Left lung (tissue), 10 donors: ENCODE results near the gene TMCC1. TPM values are rescaled to one million over a fixed set of nuclear protein-coding genes. Genes with fewer than 3 reads are reported as not detected.

ENCODE experiments used
- ATAC-seq: fragments of 200-7000 bp; cut with Tn5 transposase; one replicate; pipeline ENCODE4 v1.9.1; 2020; ENCODE audit warnings: moderate library complexity
- DNase-seq, 4 donors: peaks; one replicate each; pipeline ENCODE4 v3.0.0-alpha.2; 2013 to 2020
- H3K27ac ChIP-seq, 2 donors: fragments of 200-600 bp; sonication (generic) in 1 of 2; one replicate each; pipeline versions ENCODE4 v1.5.0 to v1.8.0; 2020 to 2021
- H3K27me3 ChIP-seq, 2 donors: fragments of 200-600 bp; sonication (generic) in 1 of 2; one replicate each; pipeline versions ENCODE4 v1.5.0 to v1.8.0; 2020 to 2021
- H3K36me3 ChIP-seq, 2 donors: fragments of 200-600 bp; sonication (generic) in 1 of 2; one replicate each; pipeline versions ENCODE4 v1.5.0 to v1.8.0; 2020 to 2021
- H3K4me1 ChIP-seq, 2 donors: fragments of 200-600 bp; one replicate each; pipeline ENCODE4 v1.8.0; 2021
- H3K4me3 ChIP-seq, 2 donors: fragments of 200-600 bp; sonication (generic) in 1 of 2; one replicate each; pipeline versions ENCODE4 v1.5.0 to v1.8.0; 2020 to 2021; ENCODE audit warnings: mild to moderate bottlenecking in 1 of 2
- H3K9me3 ChIP-seq, 2 donors: fragments of 200-600 bp; sonication (generic) in 1 of 2; one replicate each; pipeline versions ENCODE4 v1.5.0 to v1.8.0; 2020 to 2021
- intact Hi-C, 2 donors: fragments of 100-400 bp; cut with DNase I; formaldehyde crosslinking; loops; one replicate each; pipeline versions ENCODE4 v1.11.2 to v1.14.2; 2022
- polyA plus RNA-seq, 6 donors: library from polyadenylated mRNA; unstranded; fragments of 120-200 nt; gene quantifications; one replicate each; pipeline ENCODE4 v1.2.1, GENCODE V29; 2013; ENCODE audit not compliant: insufficient read length in 6 of 6
- total RNA-seq, 2 donors: library from RNA; stranded (reverse); fragmentation: NEBNext Ultra II Directional; extraction: Animal tissue kit (Norgen Biotek cat#: 25700); gene quantifications; one replicate each; pipeline ENCODE4 v1.2.1, GENCODE V29; 2021
- TF ChIP-seq, protein P1 (sequence below), 2 donors: fragments of 200-600 bp; sonication (generic) in 1 of 2; IDR thresholded peaks; one replicate each; pipeline versions ENCODE4 v1.5.0 to v1.8.0; 2021; ENCODE audit warnings: antibody characterized with exemption in 2 of 2
- donor health status: DM: no; HTN: yes; CAD: no.
- donor health status: DM: no; HTN: no; CAD: no.

The TMCC1 gene
- total and polyA plus RNA-seq, 8 donors, result 24.4 to 38.8 (median 27.4) TPM

DNA sequence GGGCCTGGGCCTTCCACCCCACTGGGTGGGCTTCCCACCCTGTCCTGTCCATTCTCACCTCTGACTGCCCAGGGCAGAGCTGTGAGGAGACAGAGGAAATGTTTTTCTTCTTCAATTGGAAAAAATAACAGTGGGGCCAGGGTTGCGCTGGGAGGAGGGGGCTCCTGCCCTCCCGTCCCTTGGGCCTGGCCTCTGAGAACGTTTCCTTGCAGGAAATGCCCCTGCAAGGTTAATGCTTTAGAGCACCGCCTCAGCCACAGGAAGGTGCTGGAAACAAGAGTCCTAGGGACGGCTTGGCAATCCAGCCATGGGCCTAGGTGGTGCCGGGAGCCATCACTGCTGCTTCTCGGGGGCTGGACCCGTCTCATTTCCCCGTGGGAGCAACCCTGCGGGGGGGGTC, 283.2 kb downstream of the TMCC1 start:
- peaks cover 33 to 71% of the 10 kb centered on the region in 2 donors for H3K4me1 ChIP-seq
- H3K36me3 ChIP-seq, result no peaks in the 10 kb centered on the region
- H3K4me3 ChIP-seq, result no peak overlapping the region
- H3K27me3 ChIP-seq, result peaks cover 0 to 35% of the 10 kb centered on the region in 2 donors
- TF ChIP-seq, protein P1, sequence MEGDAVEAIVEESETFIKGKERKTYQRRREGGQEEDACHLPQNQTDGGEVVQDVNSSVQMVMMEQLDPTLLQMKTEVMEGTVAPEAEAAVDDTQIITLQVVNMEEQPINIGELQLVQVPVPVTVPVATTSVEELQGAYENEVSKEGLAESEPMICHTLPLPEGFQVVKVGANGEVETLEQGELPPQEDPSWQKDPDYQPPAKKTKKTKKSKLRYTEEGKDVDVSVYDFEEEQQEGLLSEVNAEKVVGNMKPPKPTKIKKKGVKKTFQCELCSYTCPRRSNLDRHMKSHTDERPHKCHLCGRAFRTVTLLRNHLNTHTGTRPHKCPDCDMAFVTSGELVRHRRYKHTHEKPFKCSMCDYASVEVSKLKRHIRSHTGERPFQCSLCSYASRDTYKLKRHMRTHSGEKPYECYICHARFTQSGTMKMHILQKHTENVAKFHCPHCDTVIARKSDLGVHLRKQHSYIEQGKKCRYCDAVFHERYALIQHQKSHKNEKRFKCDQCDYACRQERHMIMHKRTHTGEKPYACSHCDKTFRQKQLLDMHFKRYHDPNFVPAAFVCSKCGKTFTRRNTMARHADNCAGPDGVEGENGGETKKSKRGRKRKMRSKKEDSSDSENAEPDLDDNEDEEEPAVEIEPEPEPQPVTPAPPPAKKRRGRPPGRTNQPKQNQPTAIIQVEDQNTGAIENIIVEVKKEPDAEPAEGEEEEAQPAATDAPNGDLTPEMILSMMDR (IDR thresholded peaks at IDR 0.05), result no peak
- intact Hi-C loops, result no loop called here
- DNase-seq (no peak), ATAC-seq (no peak)
- no peaks in the 10 kb centered on the region for H3K9me3 ChIP-seq
- H3K27ac ChIP-seq, result peak overlapping the region in 1 of 2 donors; percentile 34

DNA sequence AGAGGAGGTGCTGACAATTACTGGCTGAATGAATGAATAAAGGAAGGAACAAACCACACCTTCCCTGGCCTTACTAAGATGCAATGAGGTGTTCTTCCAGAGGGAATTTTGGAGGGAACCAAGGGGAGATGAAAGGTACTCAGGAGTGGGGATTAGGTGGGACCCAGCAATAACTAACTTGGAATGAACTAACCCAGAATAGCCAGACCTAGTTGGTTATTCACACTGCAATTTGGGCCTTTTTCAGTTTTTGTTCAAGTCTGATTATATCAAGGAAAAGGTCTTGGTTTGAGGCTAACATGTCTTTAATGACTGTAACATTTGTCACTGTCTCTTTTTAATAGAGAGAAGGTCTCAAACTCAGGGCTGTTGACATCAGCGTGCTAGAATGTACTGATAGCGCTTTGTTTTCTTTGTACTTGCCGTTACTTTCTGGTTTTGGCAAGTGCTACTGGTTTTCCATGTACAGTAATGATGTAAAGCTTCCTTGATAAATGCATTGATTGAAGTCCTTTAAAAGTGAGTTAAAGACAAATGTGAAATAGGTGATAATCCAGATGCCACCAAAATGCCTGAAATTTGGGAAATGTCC, 283.8 kb downstream of the TMCC1 start:
- H3K9me3 ChIP-seq, result no peaks in the 10 kb centered on the region
- no peaks in the 10 kb centered on the region for H3K36me3 ChIP-seq
- ATAC-seq (no peak), DNase-seq (no peak)
- H3K4me1 ChIP-seq, result peaks cover 27 to 68% of the 10 kb centered on the region in 2 donors
- H3K27ac ChIP-seq, result peak overlapping the region in 1 of 2 donors; percentile 34
- TF ChIP-seq, protein P1 (IDR thresholded peaks at IDR 0.05), result no peak
- peaks cover 0 to 41% of the 10 kb centered on the region in 2 donors for H3K27me3 ChIP-seq
- intact Hi-C loops, result no loop called here
- no peak overlapping the region for H3K4me3 ChIP-seq

DNA sequence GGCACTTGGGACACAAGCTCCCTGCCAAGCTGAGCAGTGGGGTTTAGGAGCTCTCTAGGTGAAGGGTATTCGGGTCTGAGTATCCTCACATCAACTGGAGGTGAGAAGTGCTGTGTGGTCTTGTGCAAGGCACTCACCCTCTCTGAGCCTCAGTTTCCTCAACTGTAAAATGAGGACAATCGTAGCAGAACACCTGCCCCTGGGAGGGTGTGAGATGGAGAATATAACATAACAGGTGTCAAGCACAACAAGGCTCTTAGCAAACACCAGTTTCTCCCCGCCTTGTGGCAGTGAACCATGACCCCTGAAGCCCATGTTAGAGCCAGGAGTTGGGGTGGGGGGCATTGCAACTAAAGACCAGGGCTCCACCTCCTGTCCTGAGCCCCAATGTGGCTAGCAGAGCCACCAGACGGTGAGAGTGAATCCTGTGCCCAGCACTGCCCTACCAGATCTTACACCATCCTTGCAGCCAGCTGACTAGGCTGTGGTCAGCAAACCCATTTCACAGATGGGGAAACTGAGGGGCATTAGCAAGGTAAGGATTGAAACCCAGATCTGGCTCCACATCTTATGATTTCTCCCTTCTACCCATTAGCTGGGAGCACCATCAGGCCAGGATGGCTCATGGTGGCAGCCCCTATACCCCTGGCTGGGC, 284.4 kb downstream of the TMCC1 start:
- Histone ChIP-seq H3K4me3 (no peak overlapping the region), H3K27ac (peak overlapping the region in 1 of 2 donors; percentile 34), H3K36me3 (no peaks in the 10 kb centered on the region), H3K4me1 (peaks cover 31 to 68% of the 10 kb centered on the region in 2 donors), H3K9me3 (no peaks in the 10 kb centered on the region), H3K27me3 (peaks cover 0 to 47% of the 10 kb centered on the region in 2 donors)
- TF ChIP-seq, protein P1 (IDR thresholded peaks at IDR 0.05), result no peak
- no peak for ATAC-seq
- no peak for DNase-seq
- intact Hi-C loops, result no loop called here

DNA sequence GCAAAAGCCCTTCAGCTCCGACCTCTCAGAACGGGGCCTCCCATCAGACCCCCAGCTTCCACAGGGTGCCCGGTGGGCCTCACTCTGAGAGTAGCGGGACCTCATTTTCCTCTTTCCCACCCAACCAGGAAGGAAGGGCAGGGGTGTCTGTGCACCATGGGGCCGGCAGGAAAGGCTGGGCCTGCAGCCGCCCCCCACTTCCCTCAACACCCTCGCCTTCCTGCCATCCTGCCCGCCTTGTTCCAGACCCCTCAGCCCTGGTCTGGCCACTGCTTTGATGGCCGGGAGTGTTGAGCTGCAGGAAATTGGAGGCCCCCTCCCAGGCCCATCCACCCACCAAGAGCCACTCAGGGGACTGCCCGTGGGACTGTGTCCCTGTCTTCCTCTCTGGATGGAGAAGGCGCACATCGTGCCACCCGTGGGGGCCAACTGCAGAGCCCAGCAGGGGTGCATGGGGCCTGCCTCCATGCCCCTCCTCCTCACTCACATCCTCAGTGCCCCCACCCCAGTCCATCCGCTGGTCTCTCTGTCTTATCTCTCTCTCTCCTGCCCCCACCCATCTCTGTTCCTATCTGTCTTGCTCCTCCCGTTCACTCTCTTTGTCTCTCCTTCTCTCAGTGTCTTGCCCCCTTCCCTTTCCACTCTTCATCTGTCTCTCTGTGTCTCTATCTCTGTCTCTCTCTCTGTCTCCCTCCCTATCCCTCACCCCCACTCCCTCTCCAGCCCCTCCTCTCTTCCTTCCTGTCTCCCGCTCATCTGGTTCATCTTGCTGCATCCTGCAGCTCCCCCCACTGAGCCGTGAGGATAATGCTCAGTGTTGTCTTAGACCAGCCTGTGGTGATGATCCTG, 285.2 kb downstream of the TMCC1 start:
- ATAC-seq, result no peak
- H3K27me3 ChIP-seq, result peaks cover 0 to 51% of the 10 kb centered on the region in 2 donors
- H3K9me3 ChIP-seq, result no peaks in the 10 kb centered on the region
- H3K36me3 ChIP-seq, result no peaks in the 10 kb centered on the region
- peak overlapping the region; percentile 87 to 93 for H3K27ac ChIP-seq
- H3K4me1 ChIP-seq, result peaks cover 38 to 74% of the 10 kb centered on the region in 2 donors
- intact Hi-C loops, result no loop called here
- TF ChIP-seq, protein P1 (IDR thresholded peaks at IDR 0.05), result no peak
- DNase-seq, result peak in 1 of 4 donors; percentile 72
- H3K4me3 ChIP-seq, result no peak overlapping the region
